Lung (tissue), 16 donors: ENCODE data around the gene PDK4. TPM values are rescaled to one million over a fixed set of nuclear protein-coding genes. Genes with fewer than 3 reads are reported as not detected.

Source experiments
- ATAC-seq: fragments of 200-7000 bp; cut with Tn5 transposase; one replicate; pipeline ENCODE4 v1.9.1; 2020; ENCODE audit warnings: moderate number of reproducible peaks; ENCODE audit not compliant: insufficient read depth, low FRiP score
- DNase-seq, 3 donors: peaks; one replicate each; pipeline ENCODE4 v3.0.0-alpha.2; 2013 to 2017
- H3K27ac ChIP-seq, 2 donors: one replicate each; pipeline ENCODE4 v1.5.1; 2013; ENCODE audit warnings: mild to moderate bottlenecking in 2 of 2, moderate library complexity in 2 of 2, control low read depth in 1 of 2, inconsistent platforms in 1 of 2, low read depth in 1 of 2, low read length in 1 of 2
- H3K27me3 ChIP-seq, 3 donors: one replicate each; pipeline ENCODE4 v1.5.1; 2013; ENCODE audit warnings: low read length in 2 of 3; ENCODE audit not compliant: control insufficient read depth in 3 of 3, insufficient read depth in 3 of 3
- H3K36me3 ChIP-seq, 4 donors: one replicate each; pipeline ENCODE4 v1.5.1; 2013; ENCODE audit warnings: low read length in 4 of 4, mild to moderate bottlenecking in 1 of 4, moderate library complexity in 1 of 4; ENCODE audit not compliant: control insufficient read depth in 4 of 4, insufficient read depth in 4 of 4
- H3K4me1 ChIP-seq, 5 donors: one replicate each; pipeline ENCODE4 v1.5.1; 2013; ENCODE audit warnings: low read length in 5 of 5, mild to moderate bottlenecking in 2 of 5, moderate library complexity in 1 of 5; ENCODE audit not compliant: control insufficient read depth in 5 of 5, insufficient read depth in 5 of 5
- H3K4me3 ChIP-seq: one replicate; pipeline ENCODE4 v1.5.1; 2013; ENCODE audit warnings: mild to moderate bottlenecking, control low read depth, moderate library complexity
- H3K9ac ChIP-seq, 2 donors: one replicate each; pipeline ENCODE4 v1.5.1; 2013; ENCODE audit warnings: low read length in 2 of 2, control low read depth in 1 of 2; ENCODE audit not compliant: insufficient read depth in 1 of 2
- H3K9me3 ChIP-seq, 4 donors: one replicate each; pipeline ENCODE4 v1.5.1; 2013; ENCODE audit warnings: low read length in 3 of 4, mild to moderate bottlenecking in 1 of 4, moderate library complexity in 1 of 4; ENCODE audit not compliant: control insufficient read depth in 4 of 4, insufficient read depth in 3 of 4
- CTCF ChIP-seq: IDR thresholded peaks from 2 replicates; pipeline ENCODE4 v1.5.1; 2012; ENCODE audit warnings: mild to moderate bottlenecking; ENCODE audit errors: control extremely low read depth, extremely low read depth
- WGBS, 2 donors: extraction: QIAGEN DNeasy Blood & Tissue Kit; methylation state at CpG; one replicate each; pipeline ENCODE4 v1.1.7; 2013; 5-methylcytosine and 5-hydroxymethylcytosine counted together
- long read RNA-seq, 5 donors: transcript quantifications; one replicate each; lab custom pipeline, GENCODE V29; 2026
- polyA plus RNA-seq, 2 donors: library from polyadenylated mRNA; stranded (reverse); fragments of 200-250 nt; gene quantifications; one replicate each; pipeline ENCODE4 v1.2.1, GENCODE V29; 2013
- total RNA-seq, 2 donors: library from RNA; depleted of rRNA in 1 of 2; stranded (reverse); fragments of >200 nt in 1 of 2; gene quantifications; one replicate each; pipeline ENCODE4 v1.2.1, GENCODE V29; 2014 to 2021
- donor health status: control.
- donor health status: control.
- donor health status: Bipolar disorder and iron deficiency.
- donor health status: healthy.
- donor health status: DM: yes; HTN: yes; CAD: no.

The PDK4 gene
- total RNA-seq (10 to 100 TPM; 42.3 to 86.9 TPM), polyA plus RNA-seq (10 to 100 TPM; 20.1 to 27.9 TPM)
- long read RNA-seq, donor 1, transcript PDK4-201 (11 exons, 3,576 nt) = major isoform, 6 of 7 reads
- long read RNA-seq, donor 1, partial matches to known transcripts = 0 of 7 reads
- long read RNA-seq, donor 1, other reads (novel, unspliced or antisense) = 0 of 7 reads
- long read RNA-seq, donor 2, partial matches to known transcripts = 0 of 2 reads
- long read RNA-seq, donor 2, other reads (novel, unspliced or antisense) = 0 of 2 reads
- long read RNA-seq, donor 3, partial matches to known transcripts = 0 of 3 reads
- long read RNA-seq, donor 3, other reads (novel, unspliced or antisense) = 0 of 3 reads
- long read RNA-seq, donor 4, partial matches to known transcripts = 0 of 2 reads
- long read RNA-seq, donor 4, other reads (novel, unspliced or antisense) = 0 of 2 reads
- long read RNA-seq, donor 5, partial matches to known transcripts = 0 of 6 reads
- long read RNA-seq, donor 5, other reads (novel, unspliced or antisense) = 0 of 6 reads

GRCh38 chr7:95596198-95597063 is at the start of gene PDK4:
PDK4 (minus strand) TSS chr7:95596516; CDS start chr7:95596293, 223 bp downstream.
- ATAC-seq = peak; percentile 95
- peak within 1 kb of the TSS; percentile 78 to 88 for H3K9ac ChIP-seq
- H3K4me3 ChIP-seq = peak within 1 kb of the TSS; percentile 93

GRCh38 chr7:95642173-95642572 is 45.9 kb upstream of the PDK4 start:
- H3K36me3 ChIP-seq = no peaks in the 10 kb centered on the region
- DNase-seq (no peak), ATAC-seq (no peak)
- H3K4me1 ChIP-seq = no peaks in the 10 kb centered on the region
- no peak for TF ChIP-seq CTCF
- H3K27ac ChIP-seq = no peak overlapping the region
- no peaks in the 10 kb centered on the region for H3K27me3 ChIP-seq
- no peaks in the 10 kb centered on the region for H3K9me3 ChIP-seq
- WGBS, 2 donors = 77 to 83% methylated on average over 5 of the region's 5 CpGs
- no peak overlapping the region for H3K9ac ChIP-seq
- H3K4me3 ChIP-seq = no peak overlapping the region

More at GRCh38 chr7:95596198-95597063, at the start of gene PDK4:
- Histone ChIP-seq H3K36me3 (peaks cover 0 to 5% (median 4%) of the 10 kb centered on the region in 4 donors), H3K27ac (peak within 1 kb of the TSS; percentile 97 to 100), H3K4me1 (peaks cover 2 to 18% (median 8%) of the 10 kb centered on the region in 5 donors), H3K27me3 (no peaks in the 10 kb centered on the region), H3K9me3 (peaks cover 0 to 4% (median 0%) of the 10 kb centered on the region in 4 donors)
- WGBS, 2 donors = 2 to 4% methylated on average over 63 of the region's 63 CpGs
- DNase-seq = peak; percentile 87 to 94 (median 94)
- no peak for TF ChIP-seq CTCF

GRCh38 chr7:95636140-95636940 is 40.0 kb upstream of the PDK4 start:
- DNase-seq (no peak), ATAC-seq (no peak)
- H3K4me1 ChIP-seq = peaks cover 0 to 5% (median 0%) of the 10 kb centered on the region in 5 donors
- no peak overlapping the region for H3K9ac ChIP-seq
- no peaks in the 10 kb centered on the region for H3K9me3 ChIP-seq
- peak overlapping the region in 1 of 2 donors; percentile 45 for H3K27ac ChIP-seq
- no peak overlapping the region for H3K4me3 ChIP-seq
- H3K36me3 ChIP-seq = no peaks in the 10 kb centered on the region
- 15 to 37% methylated on average over 2 of the region's 2 CpGs for WGBS, 2 donors
- TF ChIP-seq CTCF = no peak
- H3K27me3 ChIP-seq = no peaks in the 10 kb centered on the region
